Measurements from ENCODE around the gene CCDC137. TPM values are rescaled to one million over a fixed set of nuclear protein-coding genes. Genes with fewer than 3 reads are reported as not detected.
A peak's percentile ranks its signal among the peaks of the same experiment; 100 is the strongest.

CCDC137 gene
- total RNA-seq, 2 donors from 2014 or later, result 7.3 to 10.8 TPM

GRCh38 chr17:81712468-81713003 is 46.0 kb downstream of the CCDC137 start:
- TF ChIP-seq, protein P1, sequence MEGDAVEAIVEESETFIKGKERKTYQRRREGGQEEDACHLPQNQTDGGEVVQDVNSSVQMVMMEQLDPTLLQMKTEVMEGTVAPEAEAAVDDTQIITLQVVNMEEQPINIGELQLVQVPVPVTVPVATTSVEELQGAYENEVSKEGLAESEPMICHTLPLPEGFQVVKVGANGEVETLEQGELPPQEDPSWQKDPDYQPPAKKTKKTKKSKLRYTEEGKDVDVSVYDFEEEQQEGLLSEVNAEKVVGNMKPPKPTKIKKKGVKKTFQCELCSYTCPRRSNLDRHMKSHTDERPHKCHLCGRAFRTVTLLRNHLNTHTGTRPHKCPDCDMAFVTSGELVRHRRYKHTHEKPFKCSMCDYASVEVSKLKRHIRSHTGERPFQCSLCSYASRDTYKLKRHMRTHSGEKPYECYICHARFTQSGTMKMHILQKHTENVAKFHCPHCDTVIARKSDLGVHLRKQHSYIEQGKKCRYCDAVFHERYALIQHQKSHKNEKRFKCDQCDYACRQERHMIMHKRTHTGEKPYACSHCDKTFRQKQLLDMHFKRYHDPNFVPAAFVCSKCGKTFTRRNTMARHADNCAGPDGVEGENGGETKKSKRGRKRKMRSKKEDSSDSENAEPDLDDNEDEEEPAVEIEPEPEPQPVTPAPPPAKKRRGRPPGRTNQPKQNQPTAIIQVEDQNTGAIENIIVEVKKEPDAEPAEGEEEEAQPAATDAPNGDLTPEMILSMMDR (IDR thresholded peaks at IDR 0.05), result no peak
- no peaks in the 10 kb centered on the region for H3K9me3 ChIP-seq
- no peaks in the 10 kb centered on the region for H3K36me3 ChIP-seq
- peaks cover 16 to 34% of the 10 kb centered on the region in 2 donors for H3K4me1 ChIP-seq (ENCODE audit: control insufficient read depth in 1 of 2, low read depth in 2 of 2)
- DNase-seq (ENCODE audit: low spot score) (no peak), ATAC-seq (ENCODE audit: insufficient number of reproducible peaks, low FRiP score, low read depth) (no peak)
- H3K27ac ChIP-seq, result no peak overlapping the region
- H3K27me3 ChIP-seq (replicated peaks; ENCODE audit: insufficient read depth), result no peaks in the 10 kb centered on the region
- H3K4me3 ChIP-seq, result peak overlapping the region; percentile 91

DNA sequence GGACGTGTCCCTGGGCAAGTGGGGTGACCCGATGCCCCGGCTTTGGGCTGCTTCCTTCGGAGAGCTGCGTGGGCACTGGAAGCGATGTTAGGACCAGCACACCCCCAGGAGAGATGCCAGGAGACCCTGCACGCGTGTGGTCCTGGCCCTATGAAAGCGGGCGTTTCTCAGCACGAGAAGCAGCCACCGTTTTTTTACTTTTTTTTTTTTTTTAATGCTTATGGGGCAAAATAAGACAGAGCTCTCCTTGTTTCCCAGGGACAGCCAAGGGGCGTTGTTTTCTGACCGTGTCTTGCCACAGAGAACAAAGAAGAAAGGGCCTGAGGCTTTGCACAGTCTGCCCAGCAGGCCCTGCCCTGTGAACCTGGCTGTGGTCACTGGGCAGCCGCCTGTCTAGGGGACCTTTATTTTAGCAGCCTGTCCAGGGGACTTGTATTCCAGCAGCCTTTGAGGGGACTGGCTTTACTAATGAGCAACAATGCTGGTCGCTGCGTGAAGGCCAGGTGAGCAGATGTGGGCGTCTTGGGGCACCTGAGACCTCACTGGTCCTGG is 46.5 kb downstream of the CCDC137 start:
- no peak for DNase-seq (ENCODE audit: low spot score)

DNA sequence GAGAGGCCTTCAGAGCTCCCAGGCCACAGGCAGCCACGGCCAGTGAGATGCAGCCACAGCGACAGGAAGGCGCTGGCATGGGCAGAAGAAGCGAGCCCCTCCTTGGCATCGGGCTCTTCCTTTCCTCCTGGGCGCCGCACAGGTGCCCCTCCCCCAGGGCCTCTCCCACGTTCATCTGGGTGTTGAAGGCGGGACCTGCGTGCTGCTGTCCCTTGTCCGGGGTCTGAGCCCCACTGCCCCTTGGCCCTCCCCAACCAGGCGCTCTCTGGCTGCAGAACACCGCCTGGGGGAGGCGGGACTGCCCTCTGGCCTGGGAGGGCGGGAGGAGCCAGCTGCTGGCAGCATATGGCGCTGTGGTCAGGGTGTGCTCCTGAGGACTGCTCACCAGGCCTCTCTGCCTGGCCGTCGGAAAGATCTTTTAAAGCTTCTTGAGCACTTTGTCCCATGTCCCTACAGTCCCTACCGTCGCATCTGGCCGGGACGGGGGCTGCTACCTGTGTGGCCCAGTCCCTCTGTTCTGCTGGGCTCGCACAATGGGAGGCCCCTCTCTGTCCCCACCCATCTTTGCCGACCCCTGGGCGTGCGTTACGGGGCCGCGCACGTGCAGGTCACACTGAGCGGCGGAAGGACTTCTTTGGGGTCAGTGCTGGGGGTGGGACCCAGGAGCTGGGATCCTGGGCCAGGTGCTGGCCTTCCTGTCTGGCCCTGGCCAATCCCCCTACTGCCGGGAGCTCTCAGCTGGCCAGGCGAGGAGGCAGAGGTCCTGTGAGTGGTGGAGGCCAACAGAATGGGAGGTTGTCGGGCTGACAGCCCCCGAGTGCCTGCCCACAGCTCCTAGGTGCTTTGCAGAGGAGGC is 47.2 kb downstream of the CCDC137 start:
- ATAC-seq (ENCODE audit: insufficient number of reproducible peaks, low FRiP score, low read depth) (no peak), DNase-seq (ENCODE audit: low spot score) (no peak)
- no peaks in the 10 kb centered on the region for H3K36me3 ChIP-seq
- no peaks in the 10 kb centered on the region for H3K27me3 ChIP-seq (replicated peaks; ENCODE audit: insufficient read depth)
- H3K4me1 ChIP-seq (ENCODE audit: control insufficient read depth in 1 of 2, low read depth in 2 of 2), result peaks cover 16 to 34% of the 10 kb centered on the region in 2 donors
- no peak overlapping the region for H3K4me3 ChIP-seq
- H3K9me3 ChIP-seq, result no peaks in the 10 kb centered on the region
- TF ChIP-seq, protein P1 (IDR thresholded peaks at IDR 0.05), result no peak
- no peak overlapping the region for H3K27ac ChIP-seq

More for the DNA sequence above, 46.5 kb downstream of the CCDC137 start:
- Histone ChIP-seq H3K4me1 (ENCODE audit: control insufficient read depth in 1 of 2, low read depth in 2 of 2) (peaks cover 16 to 34% of the 10 kb centered on the region in 2 donors), H3K36me3 (no peaks in the 10 kb centered on the region), H3K27me3 (replicated peaks; ENCODE audit: insufficient read depth) (no peaks in the 10 kb centered on the region), H3K9me3 (no peaks in the 10 kb centered on the region), H3K4me3 (peak overlapping the region; percentile 91), H3K27ac (no peak overlapping the region)
- ATAC-seq (ENCODE audit: insufficient number of reproducible peaks, low FRiP score, low read depth), result no peak
- TF ChIP-seq, protein P1 (IDR thresholded peaks at IDR 0.05), result no peak

DNA sequence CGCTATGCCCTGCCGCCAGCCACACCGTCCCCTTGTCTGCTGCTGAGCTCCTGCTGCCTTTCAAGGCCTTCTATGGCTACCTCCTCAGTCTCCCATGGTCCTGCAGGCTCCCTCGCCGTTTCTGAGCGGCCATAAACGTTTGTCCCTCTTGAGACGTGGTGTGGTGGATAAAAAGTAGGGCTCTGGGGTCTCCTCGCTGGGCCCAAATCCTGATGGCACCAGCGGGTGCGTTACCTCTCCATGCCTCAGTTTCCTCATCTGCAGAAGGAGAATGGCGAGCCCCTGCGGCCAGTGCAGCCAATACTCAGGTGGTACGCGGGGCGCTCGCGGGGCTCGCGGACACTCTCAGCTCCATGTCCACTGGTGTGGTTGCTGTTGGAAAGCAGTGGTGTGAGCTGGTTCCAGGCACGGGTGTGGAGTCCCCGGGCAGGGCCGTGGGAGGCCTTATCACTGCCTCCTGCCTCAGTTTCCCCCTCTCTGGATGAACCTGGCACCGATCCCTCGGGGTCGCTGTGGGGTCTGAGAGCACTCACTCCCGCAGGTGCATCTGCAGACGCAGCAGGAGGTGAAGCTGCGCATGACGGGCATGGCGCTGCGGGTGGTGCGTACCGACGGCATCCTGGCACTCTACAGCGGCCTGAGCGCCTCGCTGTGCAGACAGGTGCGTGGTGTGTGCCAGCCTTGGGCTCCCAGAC is 48.0 kb downstream of the CCDC137 start:
- H3K9me3 ChIP-seq, result no peaks in the 10 kb centered on the region
- H3K27ac ChIP-seq, result no peak overlapping the region
- no peaks in the 10 kb centered on the region for H3K36me3 ChIP-seq
- DNase-seq (ENCODE audit: low spot score) (no peak), ATAC-seq (ENCODE audit: insufficient number of reproducible peaks, low FRiP score, low read depth) (no peak)
- peaks cover 16 to 34% of the 10 kb centered on the region in 2 donors for H3K4me1 ChIP-seq (ENCODE audit: control insufficient read depth in 1 of 2, low read depth in 2 of 2)
- no peaks in the 10 kb centered on the region for H3K27me3 ChIP-seq (replicated peaks; ENCODE audit: insufficient read depth)
- no peak overlapping the region for H3K4me3 ChIP-seq
- TF ChIP-seq, protein P1 (IDR thresholded peaks at IDR 0.05), result no peak

All from thoracic aorta (tissue), 2 donors.